ENCODE results near the gene PRKD1.

Gene PRKD1

DNA sequence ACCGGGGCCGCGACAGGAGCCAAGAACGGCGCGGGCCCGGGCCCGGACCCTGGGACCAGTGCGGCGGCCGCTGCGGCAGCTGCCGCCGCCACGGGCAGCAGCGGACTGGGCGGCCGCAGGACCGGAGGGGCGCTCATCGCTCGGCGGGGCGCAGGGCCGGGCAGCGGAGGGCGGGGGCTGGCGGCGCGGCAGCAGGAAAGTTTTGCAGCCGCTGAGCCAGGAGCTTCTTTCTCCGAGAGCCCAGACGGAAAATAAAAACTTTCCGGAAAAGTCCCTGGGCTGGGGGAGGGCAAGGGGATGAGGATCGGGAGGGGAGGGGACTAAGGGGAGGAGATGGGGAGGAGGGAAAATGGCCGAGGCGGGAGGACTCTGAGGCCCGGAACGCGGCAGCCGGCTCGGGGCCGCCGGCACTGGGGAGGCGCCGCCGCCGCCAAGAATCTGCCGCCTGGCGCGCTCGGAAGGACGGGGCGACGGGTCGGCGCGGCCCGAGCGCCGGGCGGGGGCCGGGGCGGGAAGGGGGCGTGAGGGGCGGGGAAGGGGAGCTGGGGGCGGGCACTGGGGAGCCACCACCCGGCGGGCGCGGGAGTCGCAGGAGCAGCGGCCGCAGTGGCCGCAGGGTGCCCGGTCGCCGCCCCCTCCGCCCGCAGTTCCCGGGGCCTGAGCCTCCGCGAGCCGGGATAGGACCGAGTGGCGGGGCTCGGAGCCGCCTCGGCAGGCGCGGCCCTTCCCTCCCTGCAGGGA lies at the start of gene PRKD1:
Gene PRKD1, minus strand, starts transcription at position 472 of the 741 bp plus-strand sequence.
- no peak for DNase-seq

DNA sequence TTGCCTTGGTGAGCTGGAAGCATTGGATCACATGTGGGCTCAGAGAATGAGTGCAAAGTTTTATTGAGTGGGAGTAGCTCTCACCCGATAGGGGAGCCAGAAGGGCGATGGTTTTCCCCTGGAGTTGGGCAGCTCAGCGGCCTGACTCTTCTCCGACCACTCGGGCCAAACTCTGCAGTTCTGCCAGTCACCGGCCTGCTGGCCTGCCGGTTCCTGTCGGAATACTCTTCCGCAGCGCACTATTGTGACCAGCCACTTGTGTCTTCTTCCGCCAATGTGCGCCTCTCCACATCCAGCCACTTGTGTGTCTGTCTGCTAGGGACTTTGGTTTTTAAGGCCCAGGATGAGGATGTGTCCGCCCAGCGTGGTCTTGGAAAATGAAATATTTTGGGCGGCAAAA lies 43.5 kb upstream of the PRKD1 start:
- DNase-seq, result no peak

DNA sequence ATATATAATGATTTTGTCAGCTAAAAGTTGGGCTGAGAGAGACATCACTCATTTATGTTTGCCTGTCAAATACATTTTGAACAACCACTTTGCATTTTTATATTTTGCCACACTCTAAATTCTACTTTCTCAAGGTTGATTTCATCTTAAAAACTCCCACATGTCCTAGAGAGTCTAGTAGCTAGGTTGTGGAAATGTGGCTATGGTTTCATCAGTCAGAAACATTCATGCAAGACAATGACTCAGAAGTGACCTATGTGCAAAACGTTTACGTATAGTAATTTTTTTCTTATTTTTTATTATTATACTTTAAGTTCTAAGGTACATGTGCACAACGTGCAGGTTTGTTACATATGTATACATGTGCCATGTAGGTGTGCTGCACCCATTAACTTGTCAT lies 27.4 kb upstream of the PRKD1 start:
- DNase-seq, result no peak

DNA sequence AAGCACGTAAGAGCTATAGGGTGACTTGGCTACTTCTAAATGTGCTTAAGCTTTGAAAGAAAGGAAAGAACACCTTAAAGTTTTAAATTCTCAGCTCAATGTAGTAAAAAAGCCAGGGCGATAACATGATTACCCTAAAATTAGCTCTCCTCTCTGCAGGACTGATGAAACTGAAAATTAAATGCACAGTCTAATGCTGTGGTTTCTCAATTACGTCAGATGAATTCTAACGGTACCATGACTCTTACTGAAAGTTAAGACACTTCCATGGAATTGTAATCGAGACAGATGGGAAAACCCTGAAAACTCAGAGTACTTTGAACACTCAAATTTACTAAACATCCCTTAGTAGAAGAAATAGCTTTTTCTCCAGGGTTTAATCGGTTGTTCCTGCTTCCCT lies 25.9 kb upstream of the PRKD1 start:
- DNase-seq, result no peak

- DNase-seq, result no peak
These were observed 16.4 kb upstream of the PRKD1 start for GRCh38 chr14:29944091-29944490.

DNA sequence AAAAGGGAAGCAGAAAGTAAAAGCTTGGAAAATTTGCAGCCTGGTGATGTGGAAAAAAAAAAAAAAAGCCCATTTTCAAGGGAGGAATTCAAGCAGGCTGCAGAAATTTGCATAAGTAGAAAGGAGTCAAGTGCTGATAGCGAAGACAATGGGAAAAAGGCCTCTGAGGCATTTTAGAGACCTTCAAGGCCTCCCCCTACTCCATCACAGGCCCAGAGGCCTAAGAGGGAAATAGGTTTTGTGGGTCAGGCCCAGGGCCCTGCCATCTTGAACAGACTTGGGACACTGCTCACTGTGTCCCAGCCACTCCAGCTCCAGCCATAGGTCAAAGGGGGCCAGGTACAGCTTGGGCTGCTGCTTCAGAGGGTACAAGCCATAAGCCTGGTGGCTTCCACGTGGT lies 13.8 kb upstream of the PRKD1 start:
- DNase-seq, result no peak

DNA sequence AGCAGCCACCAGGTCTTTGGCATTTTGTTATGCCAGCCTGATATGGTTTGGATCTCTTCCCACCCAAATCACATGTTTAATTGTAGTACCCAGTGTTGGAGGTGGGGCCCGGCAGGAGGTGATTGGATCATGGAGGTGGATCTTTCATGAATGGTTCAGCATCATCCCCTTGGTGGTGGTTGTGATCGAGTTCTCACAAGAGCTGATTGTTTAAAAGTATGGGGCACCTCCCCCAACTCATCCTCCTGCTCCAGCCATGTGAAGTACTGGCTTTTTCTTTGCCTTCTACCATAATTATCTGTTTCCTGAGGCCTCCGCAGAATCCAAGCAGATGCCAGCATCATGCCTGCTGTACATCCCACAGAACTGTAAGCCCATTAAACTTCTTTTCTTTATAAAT lies 12.8 kb upstream of the PRKD1 start:
- no peak for DNase-seq

DNA sequence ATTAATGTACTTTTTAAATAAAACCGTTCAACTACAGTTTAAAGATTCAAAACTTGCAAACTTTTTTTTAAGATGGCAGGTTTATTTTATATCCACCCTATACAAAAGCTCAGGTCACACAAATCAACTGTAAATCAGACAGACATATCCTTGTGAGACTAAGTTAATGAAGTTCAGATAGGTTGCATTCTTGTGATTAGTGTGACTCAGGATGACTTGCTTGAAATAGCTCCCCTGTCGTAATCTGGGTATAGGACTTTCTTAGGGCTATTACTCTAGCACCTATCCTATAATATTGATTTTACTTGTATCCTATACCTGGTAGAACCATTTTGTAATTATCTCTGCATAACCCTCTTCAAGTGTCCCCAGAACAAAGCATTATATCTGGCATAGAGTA lies 9.5 kb upstream of the PRKD1 start:
- no peak for DNase-seq

- DNase-seq, result no peak
These were observed 2.6 kb upstream of the PRKD1 start for GRCh38 chr14:29930283-29930682.

GRCh38 chr14:29928117-29928640 lies 532 bp upstream of the PRKD1 start:
- no peak for DNase-seq

DNA sequence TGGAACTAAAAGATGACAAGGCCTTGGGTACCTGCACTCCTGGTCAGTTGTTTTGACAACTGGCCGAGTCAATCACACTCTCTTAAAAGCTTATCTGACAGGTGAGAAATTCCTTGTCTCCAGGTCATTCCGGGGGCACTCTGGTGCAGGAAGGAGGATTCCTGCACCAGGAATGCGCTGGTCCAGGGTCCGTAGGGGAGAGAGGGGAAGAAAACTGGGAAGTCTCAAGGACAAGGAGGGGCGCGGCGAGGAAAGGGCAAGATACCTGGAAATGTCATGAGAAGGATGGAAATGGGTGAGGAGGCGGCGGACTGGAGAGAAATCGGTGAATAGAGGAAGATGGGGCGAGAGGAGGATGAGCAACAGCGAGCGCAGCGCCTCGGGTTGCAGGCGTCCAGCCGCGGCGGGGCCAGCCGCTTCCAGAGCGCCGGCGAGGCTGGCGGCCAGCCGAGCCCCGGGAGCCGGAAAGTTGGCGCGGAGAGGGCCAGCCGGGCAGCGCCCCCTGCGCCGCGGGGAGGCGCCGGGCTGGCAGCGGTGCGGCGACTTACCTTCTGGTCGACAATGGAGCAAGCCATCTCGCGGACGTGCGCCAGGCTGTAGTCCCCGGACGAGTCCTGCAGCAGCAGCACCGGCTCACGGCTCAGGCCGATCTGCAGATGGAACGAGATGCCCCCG lies 809 bp downstream of the PRKD1 start:
- DNase-seq, result no peak

DNA sequence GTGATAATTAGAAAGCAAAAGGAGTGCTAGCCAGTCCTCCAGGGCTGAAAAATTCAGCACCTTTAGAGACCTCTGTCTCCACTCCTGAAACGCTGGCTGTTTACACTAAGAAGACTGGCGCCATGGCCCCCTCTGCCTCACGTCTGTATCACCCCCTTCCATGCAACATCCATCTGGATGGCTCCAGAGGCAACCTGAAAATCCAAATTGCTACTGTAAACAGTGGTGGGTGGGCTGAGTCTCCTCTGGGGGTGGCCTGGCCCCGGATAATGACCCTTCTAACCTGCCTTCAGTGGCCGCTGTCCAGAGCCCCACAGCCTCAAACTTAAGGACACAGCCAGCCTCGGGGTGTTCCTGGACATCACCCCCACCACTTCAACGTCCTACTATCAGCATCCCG lies 1.4 kb downstream of the PRKD1 start:
- DNase-seq, result no peak

GRCh38 chr14:29925736-29926135 lies 1.9 kb downstream of the PRKD1 start:
- DNase-seq, result no peak

- no peak for DNase-seq
These were observed 2.4 kb downstream of the PRKD1 start for GRCh38 chr14:29925101-29925722.

GRCh38 chr14:29919845-29920244 lies 7.8 kb downstream of the PRKD1 start:
- DNase-seq, result no peak

- DNase-seq, result no peak
These were observed 8.7 kb downstream of the PRKD1 start for GRCh38 chr14:29918981-29919380.

DNA sequence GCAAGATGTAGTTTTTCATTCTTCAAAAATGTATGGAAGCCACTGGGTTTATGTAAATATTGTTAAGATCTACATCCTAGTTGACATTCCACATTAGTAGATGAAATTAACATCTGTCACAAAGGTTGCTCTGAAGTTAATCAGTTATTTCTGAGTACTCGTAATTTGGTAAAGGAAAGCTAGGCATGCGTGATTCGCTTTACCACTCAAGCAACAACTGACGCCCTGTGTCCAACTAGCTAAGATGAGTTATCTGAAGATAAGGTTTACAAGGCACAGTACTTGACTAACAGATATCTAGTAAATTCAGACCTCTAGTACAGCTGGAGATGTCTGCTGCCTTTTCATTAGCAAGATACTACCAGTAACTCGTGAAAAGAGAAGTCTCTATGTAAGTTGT lies 14.1 kb downstream of the PRKD1 start:
- DNase-seq, result no peak

GRCh38 chr14:29911810-29912209 lies 15.8 kb downstream of the PRKD1 start:
- no peak for DNase-seq

GRCh38 chr14:29908652-29909577 lies 18.7 kb downstream of the PRKD1 start:
- no peak for DNase-seq

- DNase-seq, result no peak
These were observed 21.3 kb downstream of the PRKD1 start for GRCh38 chr14:29906256-29906870.

GRCh38 chr14:29905543-29905942 lies 22.1 kb downstream of the PRKD1 start:
- no peak for DNase-seq

- DNase-seq, result no peak
These were observed 26.9 kb downstream of the PRKD1 start for GRCh38 chr14:29900609-29901350.

All from AML-193 (cell line).